MM.1S (cell line): Measurements from ENCODE around the gene WNK2.

Experiments
- DNase-seq: peaks from one replicate; pipeline ENCODE4 v3.0.0-alpha.2; 2015
- H2AFZ ChIP-seq: fragments of 300-600 bp; sonication (generic); 2 replicates; pipeline ENCODE4 v1.6.0; 2016; ENCODE audit warnings: antibody characterized with exemption, low read length
- H3F3A ChIP-seq: fragments of 300-600 bp; sonication (generic); 2 replicates; pipeline ENCODE4 v1.6.1; 2016; ENCODE audit warnings: mild to moderate bottlenecking, antibody characterized with exemption, low read length, moderate library complexity, mixed read lengths; ENCODE audit not compliant: insufficient read depth
- H3K27ac ChIP-seq: fragments of 300-600 bp; sonication (generic); 2 replicates; pipeline ENCODE4 v1.5.1; 2016; ENCODE audit warnings: mild to moderate bottlenecking, low read length
- H3K27me3 ChIP-seq: fragments of 300-600 bp; sonication (generic); replicated peaks from 2 replicates; pipeline ENCODE4 v1.6.0; 2016; ENCODE audit warnings: low read length; ENCODE audit not compliant: insufficient read depth
- H3K36me3 ChIP-seq: fragments of 300-600 bp; sonication (generic); replicated peaks from 2 replicates; pipeline ENCODE4 v1.6.1; 2016; ENCODE audit warnings: mild to moderate bottlenecking, low read length, mixed read lengths; ENCODE audit not compliant: insufficient read depth
- H3K4me1 ChIP-seq: fragments of 300-600 bp; sonication (generic); 2 replicates; pipeline ENCODE4 v1.6.1; 2016; ENCODE audit warnings: low read length, mixed read lengths
- H3K4me2 ChIP-seq: fragments of 300-600 bp; sonication (generic); 2 replicates; pipeline ENCODE4 v1.6.0; 2016; ENCODE audit warnings: low read depth, low read length
- H3K4me3 ChIP-seq: fragments of 300-600 bp; sonication (generic); 2 replicates; pipeline ENCODE4 v1.5.1; 2016; ENCODE audit warnings: low read length, mixed read lengths
- H3K79me2 ChIP-seq: fragments of 300-600 bp; sonication (generic); 2 replicates; pipeline ENCODE4 v1.6.1; 2016; ENCODE audit warnings: mixed run types, low read length, mixed read lengths
- H3K9ac ChIP-seq: fragments of 300-600 bp; sonication (generic); 2 replicates; pipeline ENCODE4 v1.6.1; 2016; ENCODE audit warnings: low read length, mixed read lengths
- H3K9me2 ChIP-seq: fragments of 300-600 bp; sonication (generic); replicated peaks from 2 replicates; pipeline ENCODE4 v1.6.1; 2016; ENCODE audit warnings: mild to moderate bottlenecking, low read length, mixed read lengths; ENCODE audit not compliant: insufficient read depth
- H3K9me3 ChIP-seq: fragments of 300-600 bp; sonication (generic); replicated peaks from 2 replicates; pipeline ENCODE4 v1.6.1; 2016; ENCODE audit warnings: mild to moderate bottlenecking, low read length, mixed read lengths; ENCODE audit not compliant: insufficient read depth
- H4K20me1 ChIP-seq: fragments of 300-600 bp; sonication (generic); 2 replicates; pipeline ENCODE4 v1.6.1; 2016; ENCODE audit warnings: mild to moderate bottlenecking, low read length, moderate library complexity, mixed read lengths; ENCODE audit not compliant: insufficient read depth
- CTCF ChIP-seq: fragments of 300-600 bp; sonication (generic); IDR thresholded peaks from 2 replicates; pipeline ENCODE4 v1.5.1; 2016; ENCODE audit warnings: antibody characterized with exemption, low read length, mixed read lengths
- EZH2 ChIP-seq: fragments of 300-600 bp; sonication (generic); optimal IDR thresholded peaks from 2 replicates; pipeline ENCODE3; 2017; ENCODE audit warnings: low read depth, mild to moderate bottlenecking, antibody characterized with exemption, low read length, mixed read lengths
- EZH2phosphoT487 ChIP-seq: fragments of 300-600 bp; sonication (generic); IDR thresholded peaks from 2 replicates; pipeline ENCODE4 v1.6.1; 2018; ENCODE audit warnings: antibody characterized with exemption, low read length

WNK2 gene

GRCh38 chr9:93238953-93239925 lies 55.3 kb downstream of the WNK2 start:
- H3F3A ChIP-seq: peaks cover 7% of the 10 kb centered on the region
- no peaks in the 10 kb centered on the region for H3K27me3 ChIP-seq
- peaks cover 19% of the 10 kb centered on the region for H3K4me1 ChIP-seq

GRCh38 chr9:93240891-93241334 lies 57.0 kb downstream of the WNK2 start:
- peaks cover 7% of the 10 kb centered on the region for H3F3A ChIP-seq
- H3K79me2 ChIP-seq: no peaks in the 10 kb centered on the region
- no peak overlapping the region for H2AFZ ChIP-seq
- H3K36me3 ChIP-seq: no peaks in the 10 kb centered on the region
- no peak overlapping the region for H3K4me3 ChIP-seq
- peaks cover 33% of the 10 kb centered on the region for H3K4me1 ChIP-seq
- H3K9ac ChIP-seq: no peak overlapping the region
- H3K9me2 ChIP-seq: no peaks in the 10 kb centered on the region
- H4K20me1 ChIP-seq: no peaks in the 10 kb centered on the region
- DNase-seq: no peak
- TF ChIP-seq CTCF (no peak), EZH2 (no peak), EZH2phosphoT487 (no peak)
- H3K4me2 ChIP-seq: no peak overlapping the region
- no peaks in the 10 kb centered on the region for H3K27me3 ChIP-seq
- no peaks in the 10 kb centered on the region for H3K9me3 ChIP-seq
- no peak overlapping the region for H3K27ac ChIP-seq

More at GRCh38 chr9:93238953-93239925, 55.3 kb downstream of the WNK2 start:
- Histone ChIP-seq H3K9me3 (no peaks in the 10 kb centered on the region), H3K4me3 (no peak overlapping the region), H3K79me2 (no peaks in the 10 kb centered on the region), H3K27ac (no peak overlapping the region), H3K9ac (no peak overlapping the region), H3K9me2 (no peaks in the 10 kb centered on the region), H4K20me1 (no peaks in the 10 kb centered on the region), H3K4me2 (no peak overlapping the region), H3K36me3 (no peaks in the 10 kb centered on the region), H2AFZ (no peak overlapping the region)
- DNase-seq: no peak
- TF ChIP-seq EZH2: no peak
- no peak for TF ChIP-seq EZH2phosphoT487
- no peak for TF ChIP-seq CTCF

- Histone ChIP-seq H3K9me3 (no peaks in the 10 kb centered on the region), H3K27ac (no peak overlapping the region), H3F3A (no peaks in the 10 kb centered on the region), H3K9ac (no peak overlapping the region), H2AFZ (no peak overlapping the region), H3K27me3 (no peaks in the 10 kb centered on the region), H3K4me1 (peaks cover 19% of the 10 kb centered on the region), H4K20me1 (no peaks in the 10 kb centered on the region), H3K79me2 (no peaks in the 10 kb centered on the region), H3K4me2 (no peak overlapping the region), H3K4me3 (no peak overlapping the region), H3K36me3 (no peaks in the 10 kb centered on the region), H3K9me2 (no peaks in the 10 kb centered on the region)
- TF ChIP-seq EZH2 (no peak), EZH2phosphoT487 (no peak), CTCF (no peak)
- no peak for DNase-seq
Observed at GRCh38 chr9:93243112-93243511, 59.2 kb downstream of the WNK2 start.
